GM19023 (cell line): ENCODE results near the gene OR2W1.
A peak's percentile ranks its signal among the peaks of the same experiment; 100 is the strongest.

Source experiments
- ATAC-seq: cut with Tn5 transposase; IDR thresholded peaks from one replicate; pipeline ENCODE4 v1.9.1; 2021; ENCODE audit warnings: mild to moderate bottlenecking, moderate library complexity; ENCODE audit not compliant: unreplicated experiment

Gene OR2W1, protein sequence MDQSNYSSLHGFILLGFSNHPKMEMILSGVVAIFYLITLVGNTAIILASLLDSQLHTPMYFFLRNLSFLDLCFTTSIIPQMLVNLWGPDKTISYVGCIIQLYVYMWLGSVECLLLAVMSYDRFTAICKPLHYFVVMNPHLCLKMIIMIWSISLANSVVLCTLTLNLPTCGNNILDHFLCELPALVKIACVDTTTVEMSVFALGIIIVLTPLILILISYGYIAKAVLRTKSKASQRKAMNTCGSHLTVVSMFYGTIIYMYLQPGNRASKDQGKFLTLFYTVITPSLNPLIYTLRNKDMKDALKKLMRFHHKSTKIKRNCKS

DNA sequence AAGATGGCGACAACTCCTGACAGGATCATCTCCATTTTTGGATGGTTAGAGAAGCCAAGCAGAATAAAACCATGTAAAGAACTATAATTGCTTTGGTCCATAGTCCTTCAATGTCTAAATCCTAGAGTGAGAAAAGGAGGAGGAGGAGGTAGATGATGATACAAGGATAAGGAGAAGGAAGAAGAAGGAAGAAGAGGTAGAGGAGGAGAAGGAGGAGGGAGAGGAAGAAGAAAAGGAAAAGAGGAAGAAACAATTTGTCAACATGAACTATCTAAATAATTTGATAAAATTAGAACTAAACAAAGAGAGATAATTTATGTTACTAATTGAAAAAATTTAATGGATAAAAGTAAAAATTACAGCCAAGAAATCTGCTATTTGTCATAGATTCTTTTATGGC is at the start of gene OR2W1:
Gene OR2W1 (minus strand): TSS at position 101 of the 400 bp plus-strand sequence. CDS start 0 bp downstream, at position 101.
- no peak for ATAC-seq

DNA sequence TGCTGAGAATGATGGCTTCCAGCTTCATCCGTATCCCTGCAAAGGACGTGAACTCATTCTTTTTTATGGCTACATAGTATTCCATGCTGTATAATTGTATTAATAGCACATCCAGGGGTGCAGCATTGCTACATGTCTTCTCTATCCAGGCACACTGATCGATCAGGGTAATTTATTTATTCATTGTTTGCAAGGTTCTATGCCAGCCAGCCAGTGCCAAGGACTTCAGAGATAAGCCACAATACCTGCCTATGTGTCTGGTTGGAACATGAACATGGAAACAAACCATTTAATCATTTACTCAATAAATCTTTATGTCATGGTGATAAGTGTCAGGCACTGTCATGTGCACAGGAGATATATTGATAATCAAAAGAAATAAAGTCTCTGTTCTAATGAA is 48.0 kb upstream of the OR2W1 start:
- no peak for ATAC-seq

DNA sequence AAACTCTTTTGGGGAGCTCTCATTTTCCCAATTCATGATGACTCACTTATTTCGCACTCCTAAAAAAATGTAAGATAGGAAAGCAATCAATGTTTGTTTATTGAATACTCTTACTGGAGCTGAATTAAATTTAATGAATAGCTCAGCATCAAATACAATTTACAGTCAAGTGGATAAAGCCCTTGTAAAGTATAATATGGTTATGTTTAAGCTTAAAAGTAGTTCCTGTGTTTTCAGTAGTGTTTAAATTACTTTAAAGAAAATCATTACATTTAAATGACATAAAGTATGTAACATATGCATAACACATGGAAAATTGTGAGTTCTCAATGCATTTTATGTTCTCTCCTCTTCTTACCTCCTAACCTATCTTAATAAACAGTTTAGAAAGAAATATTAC is 42.2 kb upstream of the OR2W1 start, which contains the start of gene OR2B3:
Gene OR2B3 (minus strand): TSS at position 101 of the 400 bp plus-strand sequence. CDS start 65 bp downstream, at position 36.
- ATAC-seq, result no peak

DNA sequence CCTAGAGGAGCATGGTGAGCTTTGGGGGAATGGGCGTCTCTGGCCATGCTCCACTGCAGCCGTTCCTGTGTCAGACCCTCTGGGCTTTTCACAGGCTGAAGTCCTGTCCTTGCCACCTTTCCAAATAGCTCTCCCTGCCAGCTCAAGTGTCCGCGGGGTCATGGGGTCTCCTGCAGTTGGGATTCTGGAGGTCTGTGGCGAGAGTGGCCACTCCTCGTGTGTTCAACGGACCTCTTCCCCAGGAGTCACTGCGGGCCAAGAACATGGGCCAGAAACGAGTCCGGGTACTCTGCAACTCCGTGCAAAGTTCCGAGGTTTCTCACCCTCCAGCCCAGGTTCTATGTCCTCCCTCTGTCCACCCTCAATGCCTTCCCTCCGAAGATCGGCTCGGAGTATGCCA is 37.5 kb upstream of the OR2W1 start:
- no peak for ATAC-seq

DNA sequence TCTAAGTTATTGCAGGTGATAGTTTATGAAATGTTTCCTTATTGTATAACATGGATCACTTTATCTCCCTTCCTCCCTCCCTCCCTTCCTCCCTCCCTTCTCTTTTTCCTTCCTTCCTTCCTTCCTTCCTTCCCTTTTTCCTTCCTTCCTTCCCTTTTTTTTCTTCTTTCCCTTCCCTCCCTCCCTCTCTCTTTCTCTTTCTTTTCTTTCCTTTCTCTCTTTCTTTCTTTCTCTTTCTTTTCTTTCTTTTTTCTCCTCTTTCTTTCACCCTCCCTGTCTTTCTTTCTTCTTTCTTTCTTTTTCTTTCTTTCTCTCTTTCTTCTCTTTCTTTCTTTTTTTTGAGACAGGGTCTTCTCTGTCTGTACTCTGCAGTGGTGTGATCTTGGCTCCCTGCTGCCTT is 36.3 kb upstream of the OR2W1 start:
- ATAC-seq, result no peak

DNA sequence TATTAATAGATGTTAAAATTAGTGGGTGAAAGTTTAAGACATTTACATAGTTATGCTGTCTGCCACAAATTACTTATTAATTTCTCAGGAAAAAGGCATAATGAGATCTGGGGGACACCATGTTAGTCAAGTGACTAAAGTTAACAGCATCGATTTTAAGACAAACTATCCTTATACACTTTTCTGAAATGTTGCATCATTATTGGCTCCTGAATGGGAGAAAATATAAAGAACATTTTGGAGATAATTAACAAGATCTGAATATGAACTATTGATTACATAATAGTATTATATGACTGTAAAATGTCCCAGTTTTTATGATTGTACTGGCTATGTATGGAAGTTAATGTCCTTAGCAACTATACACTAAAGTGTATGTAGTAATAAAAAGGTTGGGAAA is 34.2 kb upstream of the OR2W1 start:
- ATAC-seq, result no peak

DNA sequence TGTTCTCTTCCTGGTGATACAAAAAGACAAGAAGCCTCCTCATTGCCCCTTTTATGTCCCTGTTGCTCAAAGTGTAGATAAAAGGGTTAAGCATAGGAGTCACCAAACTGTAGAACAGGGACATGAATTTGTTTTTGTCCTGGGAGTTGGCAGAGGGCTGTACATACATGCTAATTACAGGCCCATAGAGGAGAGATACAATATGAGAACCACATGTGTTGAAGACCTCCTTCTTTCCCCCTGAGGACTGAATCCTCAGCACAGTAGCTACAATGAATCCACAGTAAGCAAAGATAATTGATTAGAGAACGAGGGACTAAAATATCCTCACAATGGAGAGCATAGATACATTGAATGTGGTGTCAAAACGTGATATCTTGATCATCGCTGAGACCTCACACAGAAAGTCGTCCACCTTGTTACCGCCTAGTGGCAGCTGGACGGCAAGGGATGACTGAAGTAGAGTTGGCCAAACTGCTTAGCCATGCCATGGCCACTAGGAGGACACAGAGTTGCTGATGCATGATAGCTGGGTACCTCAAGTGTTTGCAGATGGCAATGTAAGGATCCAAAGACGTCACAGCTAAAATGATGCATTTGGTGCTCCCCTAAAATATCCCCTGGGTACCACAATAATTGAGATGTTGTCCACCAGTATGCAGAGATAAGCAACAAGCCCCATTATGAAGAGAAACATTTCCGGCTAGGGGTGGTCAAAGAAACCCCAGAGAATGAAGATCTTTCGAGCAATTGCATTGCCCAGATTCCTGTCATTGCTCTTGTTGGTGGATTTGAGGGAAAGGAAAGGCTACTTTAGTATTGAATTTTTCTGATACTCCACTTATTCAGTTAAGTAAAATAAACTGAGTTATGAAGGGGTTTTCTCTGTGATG is 27.1 kb upstream of the OR2W1 start:
- no peak for ATAC-seq

DNA sequence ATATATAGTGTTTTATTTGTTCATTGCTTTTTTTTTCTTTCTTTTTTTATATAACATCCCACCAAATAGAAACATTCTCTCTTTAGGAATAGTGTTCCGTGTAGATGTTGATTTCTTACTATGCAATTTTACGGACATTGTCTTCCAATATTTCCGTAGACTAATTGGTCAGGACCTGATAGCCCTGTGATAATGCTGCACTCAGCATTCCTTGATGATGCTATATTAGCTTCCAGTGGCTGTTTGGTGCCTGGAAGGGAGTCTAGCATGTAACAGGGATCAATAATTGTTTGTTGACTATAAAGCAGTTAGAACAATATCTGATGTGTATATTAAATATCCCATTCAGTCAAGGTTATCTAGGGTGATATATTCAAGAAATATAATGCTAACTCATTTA is 6.7 kb upstream of the OR2W1 start:
- ATAC-seq, result no peak

DNA sequence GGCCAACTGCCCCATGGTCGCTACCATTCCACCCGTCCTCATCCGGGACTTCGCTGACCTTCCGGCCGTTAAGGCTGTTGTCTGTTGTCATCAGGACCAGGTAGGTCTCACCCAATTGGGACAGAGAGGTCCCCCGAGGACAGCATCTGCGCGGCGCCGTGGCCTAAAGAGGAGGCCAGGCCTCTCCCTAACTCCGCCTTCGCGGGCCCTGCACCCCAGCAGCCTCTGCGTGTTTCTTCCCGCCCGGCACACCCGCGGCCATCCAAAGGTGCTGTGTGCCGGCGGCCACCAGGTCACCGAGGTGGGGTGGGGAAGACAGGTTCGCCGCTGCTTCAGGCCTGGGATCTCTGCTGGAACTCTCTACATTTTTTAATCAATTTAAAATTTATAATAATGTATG is 9.0 kb downstream of the OR2W1 start:
- ATAC-seq, result no peak

DNA sequence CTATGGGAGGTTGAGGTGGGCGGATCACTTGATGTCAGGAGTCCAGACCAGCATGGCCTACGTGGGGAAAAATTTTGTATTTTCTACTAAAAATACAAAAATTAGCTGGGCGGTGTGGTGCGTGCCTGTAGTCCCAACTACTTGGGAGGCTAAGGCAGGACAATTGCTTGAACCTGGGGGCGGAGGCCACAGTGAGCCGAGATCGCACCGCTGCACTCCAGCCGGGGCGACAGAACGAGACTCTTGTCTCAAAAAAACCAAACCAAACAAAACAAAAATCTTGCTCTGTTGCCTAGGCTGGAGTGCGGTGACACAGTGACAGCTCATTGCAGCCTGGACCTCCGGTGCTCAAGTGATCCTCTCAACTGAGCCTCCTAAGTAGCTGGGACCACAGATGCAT is 16.2 kb downstream of the OR2W1 start:
- no peak for ATAC-seq

DNA sequence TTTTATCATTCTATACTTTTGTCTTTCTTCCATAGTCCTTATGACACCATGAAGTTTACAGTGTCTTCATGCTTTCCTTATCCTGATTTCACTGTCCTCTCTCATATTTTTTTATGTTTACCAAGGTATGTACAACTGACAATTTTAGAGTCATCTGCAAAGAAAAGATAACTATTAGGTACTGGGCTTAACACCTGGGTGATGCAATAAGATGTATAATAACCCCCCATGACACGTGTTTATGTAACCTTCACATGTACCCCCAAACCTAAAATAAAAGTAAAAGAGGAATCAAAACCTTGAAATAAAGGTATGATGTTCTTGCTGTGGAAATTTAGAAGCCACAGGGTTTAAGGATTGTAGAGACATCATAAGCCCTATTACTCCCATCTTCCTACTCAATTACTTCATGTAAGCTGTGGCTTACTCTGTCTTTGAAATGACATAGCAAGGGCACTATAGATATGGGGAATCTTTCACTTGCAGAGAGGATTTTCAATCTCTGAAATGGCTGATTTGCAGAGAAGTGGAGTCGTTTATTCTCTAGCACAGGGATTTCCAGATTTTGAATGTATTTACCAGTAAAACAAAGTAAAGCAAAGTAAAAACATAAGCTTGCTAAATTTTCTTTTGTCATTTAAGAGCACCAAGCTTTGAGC is 18.9 kb downstream of the OR2W1 start:
- ATAC-seq, result no peak

DNA sequence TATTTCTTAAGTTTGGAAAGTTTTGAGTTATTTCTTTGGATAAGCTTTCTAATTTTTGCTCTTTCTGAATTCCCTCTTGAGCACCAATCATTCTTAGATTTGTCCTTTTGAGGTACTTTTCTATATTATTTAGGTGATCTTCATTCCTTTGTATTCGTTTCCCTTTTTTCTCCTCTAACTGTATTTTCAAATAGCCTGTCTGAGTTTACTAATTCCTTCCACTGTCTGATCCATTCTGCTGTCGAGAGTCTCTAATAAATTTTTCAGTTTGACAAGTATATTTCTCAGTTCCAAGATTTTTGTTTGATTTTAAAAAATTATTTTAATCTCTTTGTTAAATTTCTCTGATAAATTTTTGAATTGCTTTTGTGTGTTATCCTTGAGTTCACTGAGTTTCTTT is 23.5 kb downstream of the OR2W1 start:
- ATAC-seq, result no peak

DNA sequence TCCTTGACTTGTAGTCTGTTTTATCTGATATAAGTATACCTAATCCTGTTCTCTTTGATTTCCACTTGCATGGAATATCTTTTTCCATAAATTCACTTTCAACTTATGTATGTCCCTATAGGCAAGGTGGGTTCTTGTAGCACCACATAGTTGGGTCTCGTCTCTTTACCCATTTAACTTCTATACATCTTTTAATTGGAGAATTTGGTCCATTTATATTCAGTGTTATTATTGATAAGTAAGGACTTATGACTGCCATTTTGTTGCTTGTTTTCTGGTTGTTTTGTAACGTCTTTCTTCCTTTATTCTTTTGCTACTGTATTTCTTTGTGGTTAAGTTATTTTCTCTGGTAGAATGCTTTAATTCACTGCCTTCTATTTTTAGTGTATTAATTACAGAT is 25.3 kb downstream of the OR2W1 start:
- ATAC-seq, result no peak

DNA sequence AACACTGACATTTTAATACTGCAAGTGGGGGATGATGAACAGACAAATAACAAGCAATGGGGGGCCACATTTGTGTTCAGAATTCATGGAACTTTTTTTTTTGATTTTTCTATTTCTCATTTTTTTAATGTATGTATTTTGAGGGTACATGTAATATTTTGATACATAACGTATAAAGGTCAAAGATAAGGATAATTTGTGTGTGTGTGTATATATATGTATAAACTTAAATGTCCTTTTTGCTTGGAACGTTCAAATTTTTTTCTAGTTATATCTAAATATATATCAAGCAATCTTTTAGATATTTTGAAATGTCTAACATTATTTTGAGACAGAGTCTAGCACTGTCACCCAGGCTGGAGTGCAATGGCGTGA is 27.6 kb downstream of the OR2W1 start:
- no peak for ATAC-seq

DNA sequence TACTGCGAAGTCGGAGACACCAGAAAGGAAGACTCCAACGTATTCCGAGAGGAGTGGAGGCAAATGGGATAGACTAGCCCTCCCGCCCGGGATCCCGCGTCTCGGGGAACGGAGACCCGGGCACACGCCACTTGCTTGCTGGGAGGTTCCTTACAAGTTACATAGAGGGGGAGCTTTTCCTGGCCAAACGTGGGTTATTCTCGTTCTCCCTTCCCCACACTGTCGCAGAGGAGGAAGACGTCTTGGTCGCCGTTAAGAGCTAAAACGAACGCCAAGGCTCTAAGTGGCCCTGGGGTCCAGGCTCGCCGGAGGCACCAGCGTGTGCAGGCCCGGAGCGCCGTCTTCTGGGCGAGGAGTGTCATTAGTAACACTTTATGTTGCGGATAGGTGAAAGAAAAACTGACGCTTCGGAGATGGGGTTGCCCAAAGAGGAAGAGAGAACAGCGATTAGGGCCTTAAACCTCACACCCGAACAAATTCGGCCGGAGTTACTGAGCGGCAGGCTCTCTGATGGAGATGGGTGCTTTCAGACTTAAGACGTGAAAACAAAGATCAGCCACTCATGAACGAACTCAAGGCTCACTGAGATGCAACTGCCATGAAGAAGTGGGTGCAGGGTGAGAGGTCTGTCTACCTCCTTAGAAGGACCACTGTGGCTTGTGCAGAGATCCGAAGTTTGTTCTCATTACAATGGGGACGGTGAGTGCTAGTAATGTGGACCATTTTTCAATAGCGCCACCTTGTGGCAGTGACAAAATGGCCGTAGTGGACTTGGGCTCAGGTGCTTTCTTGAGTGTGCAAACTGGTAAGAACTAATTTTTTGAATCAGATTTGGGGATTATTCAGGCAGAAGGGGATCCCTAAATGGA is 28.2 kb downstream of the OR2W1 start:
- peak; percentile 88 for ATAC-seq

DNA sequence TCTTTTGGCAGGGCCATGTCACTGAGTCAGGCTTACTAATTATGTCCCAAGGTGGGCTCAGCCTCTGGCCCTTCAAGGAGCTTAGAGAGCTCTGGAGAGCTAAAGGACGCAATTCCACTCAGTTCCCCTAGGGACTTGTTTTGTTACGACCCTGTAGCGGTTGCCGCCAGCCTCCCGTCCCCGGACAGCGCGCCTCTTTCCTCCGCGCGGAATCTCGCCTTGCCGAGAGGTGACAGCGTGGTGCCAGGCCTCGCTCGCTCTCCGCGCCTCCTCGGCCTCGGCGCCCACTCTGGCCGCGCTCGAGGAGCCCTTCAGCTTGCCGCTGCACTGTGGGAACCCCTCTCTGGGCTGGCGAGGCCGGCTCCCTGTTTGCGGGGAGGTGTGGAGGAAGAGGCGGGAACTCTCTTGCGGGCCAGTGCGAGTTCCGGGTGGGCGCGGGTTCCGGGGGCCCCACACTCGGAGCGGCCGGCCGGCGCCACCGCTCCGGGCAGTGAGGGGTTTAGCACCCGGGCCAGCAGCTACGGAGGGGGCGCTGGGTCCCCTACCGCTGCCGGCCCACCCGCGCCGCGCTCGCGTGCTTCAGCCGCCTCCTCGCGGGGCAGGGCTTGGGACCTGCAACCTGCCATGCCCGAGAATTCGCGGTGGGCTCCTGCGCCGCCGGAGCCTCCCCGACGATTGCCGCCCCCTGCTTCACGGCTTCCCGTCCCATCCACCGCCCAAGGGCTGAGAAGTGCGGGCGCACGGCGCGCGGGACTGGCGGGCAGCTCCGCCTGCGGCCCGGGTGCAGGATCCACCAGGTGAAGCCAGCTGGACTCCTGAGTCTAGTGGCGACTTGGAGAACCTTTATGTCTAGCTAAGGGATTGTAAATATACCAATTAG is 30.0 kb downstream of the OR2W1 start:
- no peak for ATAC-seq

DNA sequence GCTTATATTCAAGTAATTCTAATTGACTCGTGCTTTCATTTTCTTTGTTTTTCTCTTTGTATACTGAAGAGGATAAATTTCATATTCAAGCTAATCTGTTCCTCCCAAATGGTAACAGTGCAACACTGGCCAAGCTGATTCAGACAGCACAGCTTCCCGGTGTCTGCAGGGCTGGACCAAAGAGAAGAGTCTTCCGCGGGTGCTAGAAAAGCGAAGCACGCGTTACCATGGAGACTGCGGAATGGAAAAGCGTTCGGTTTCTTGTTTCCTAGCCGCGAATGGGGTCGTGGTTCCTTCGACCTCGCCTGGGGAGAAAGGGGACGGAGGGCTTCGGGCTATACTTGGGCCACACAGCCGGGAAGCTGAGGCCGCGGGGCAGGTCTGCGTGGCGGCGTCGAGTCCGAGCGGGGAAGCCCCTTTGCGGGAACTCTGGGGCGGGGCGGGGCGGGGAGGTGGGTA is 33.7 kb downstream of the OR2W1 start:
- no peak for ATAC-seq

DNA sequence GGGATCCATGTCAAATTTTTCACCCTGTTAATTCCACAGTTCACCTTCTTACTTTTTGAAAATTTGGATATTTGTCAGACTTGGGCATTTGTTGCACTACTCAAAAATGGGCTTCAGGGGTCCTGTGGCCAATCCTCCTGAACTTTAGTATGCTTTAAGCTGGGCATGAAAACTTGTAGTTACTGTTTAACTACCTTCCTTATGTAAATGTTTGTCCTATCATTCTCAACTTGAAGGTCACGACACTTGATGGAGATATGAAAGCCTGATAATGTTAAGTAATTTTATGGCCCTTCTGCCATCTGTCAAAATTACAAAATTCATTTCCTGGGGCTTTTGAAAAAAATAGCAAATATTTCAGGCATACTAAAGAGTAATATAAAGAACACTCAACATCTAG is 35.6 kb downstream of the OR2W1 start:
- ATAC-seq, result no peak

DNA sequence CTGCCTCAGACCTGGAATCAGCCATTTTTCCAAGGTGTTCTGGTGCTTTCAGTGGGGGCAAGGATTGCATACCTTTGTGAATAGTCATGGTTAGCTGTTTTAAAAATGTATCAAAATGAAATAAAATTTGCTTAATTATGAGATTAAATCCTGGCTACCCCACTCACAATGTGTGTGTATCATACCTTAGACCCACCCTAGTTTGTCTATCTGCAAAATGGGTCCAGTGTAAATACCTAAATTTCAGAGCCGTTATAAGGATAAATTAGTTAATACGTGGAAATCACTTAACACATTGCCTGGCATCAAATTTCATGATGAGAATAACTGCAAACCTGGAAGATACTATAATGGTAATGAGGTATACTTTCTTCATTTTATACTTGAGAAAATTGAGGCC is 36.9 kb downstream of the OR2W1 start:
- ATAC-seq, result no peak
